MCF 10A (cell line): ENCODE results near the gene PTPRM. TPM values are rescaled to one million over a fixed set of nuclear protein-coding genes. Genes with fewer than 3 reads are reported as not detected.

Experiments used
- BruUV-seq: library from RNA; stranded (reverse); fragments of 400-500 nt; replicated peaks from 2 replicates; lab custom pipeline; 2021; lab: Mats Ljungman, UMichigan
- CTCF ChIA-PET: fragments of 300-600 bp; sonication (Branson Sonifier 250); formaldehyde crosslinking; extraction: SDS; loops from one replicate; lab custom pipeline; 2021; ENCODE audit warnings: antibody characterized with exemption, inconsistent platforms; lab: Yijun Ruan, JAX
- POLR2A ChIA-PET: fragments of 300-600, 350-650 bp; sonication (Branson Sonifier 250); formaldehyde crosslinking; extraction: SDS; loops from one replicate; lab custom pipeline; 2020; ENCODE audit warnings: antibody characterized with exemption, inconsistent platforms; lab: Yijun Ruan, JAX
- DNase-seq: peaks from one replicate; pipeline ENCODE4 v3.0.0-alpha.2; 2018; ENCODE audit not compliant: unreplicated experiment
- H3K27ac Mint-ChIP-seq: one replicate; pipeline ENCODE4 v1.8.0; 2022; ENCODE audit warnings: mild to moderate bottlenecking, low read depth, mixed read lengths; ENCODE audit not compliant: unreplicated experiment
- H3K27me3 Mint-ChIP-seq: one replicate; pipeline ENCODE4 v1.8.0; 2022; ENCODE audit warnings: mixed read lengths; ENCODE audit not compliant: insufficient read depth, unreplicated experiment
- H3K36me3 Mint-ChIP-seq: one replicate; pipeline ENCODE4 v1.8.0; 2022; ENCODE audit warnings: mild to moderate bottlenecking, moderate library complexity, mixed read lengths; ENCODE audit not compliant: insufficient read depth, unreplicated experiment
- H3K4me1 Mint-ChIP-seq: one replicate; pipeline ENCODE4 v1.8.0; 2022; ENCODE audit warnings: mixed read lengths; ENCODE audit not compliant: insufficient read depth, unreplicated experiment
- H3K4me3 Mint-ChIP-seq: one replicate; pipeline ENCODE4 v1.8.0; 2022; ENCODE audit warnings: mild to moderate bottlenecking, moderate library complexity, mixed read lengths; ENCODE audit not compliant: unreplicated experiment
- H3K9me3 Mint-ChIP-seq: one replicate; pipeline ENCODE4 v1.8.0; 2022; ENCODE audit warnings: mixed read lengths; ENCODE audit not compliant: unreplicated experiment
- CTCF ChIP-seq: fragments of 200-600 bp; IDR thresholded peaks from one replicate; pipeline ENCODE4 v1.8.0; 2022; ENCODE audit warnings: antibody characterized with exemption, mild to moderate bottlenecking; ENCODE audit not compliant: unreplicated experiment
- intact Hi-C: fragments of 100-400 bp; cut with micrococcal nuclease; formaldehyde crosslinking; loops from 2 replicates; pipeline ENCODE4 v1.14.1; 2022
- total RNA-seq: library from RNA; stranded (reverse); gene quantifications from 2 replicates; pipeline ENCODE4 v1.2.3, GENCODE V29; 2022

The PTPRM gene
- total RNA-seq, 1 experiment from 2014 or later, result 82.8 TPM

- DNase-seq, result no peak
- peak overlapping the region; percentile 71 for H3K27ac Mint-ChIP-seq
- H3K4me3 Mint-ChIP-seq, result no peak overlapping the region
- no peak for TF ChIP-seq CTCF
- no peaks in the 10 kb centered on the region for H3K9me3 Mint-ChIP-seq
- POLR2A ChIA-PET, result interaction anchor here (0.6 to 2.0 kb wide), 5 partner anchors 14 to 1197 kb away, joined by 3 to 7 read pairs (median 5); no protein-coding TSS in a partner anchor
- peaks cover 19% of the 10 kb centered on the region for H3K36me3 Mint-ChIP-seq
- CTCF ChIA-PET, result interaction anchor here (0.6 to 1.8 kb wide), 6 partner anchors 10 to 654 kb away, joined by 3 to 6 read pairs (median 4); no protein-coding TSS in a partner anchor
- H3K4me1 Mint-ChIP-seq, result peaks cover 42% of the 10 kb centered on the region
- intact Hi-C loops, result no loop called here
- H3K27me3 Mint-ChIP-seq, result no peaks in the 10 kb centered on the region
- no TSS peak for BruUV-seq
Measured at GRCh38 chr18:7927119-7927518, 360.0 kb downstream of the PTPRM start.

DNA sequence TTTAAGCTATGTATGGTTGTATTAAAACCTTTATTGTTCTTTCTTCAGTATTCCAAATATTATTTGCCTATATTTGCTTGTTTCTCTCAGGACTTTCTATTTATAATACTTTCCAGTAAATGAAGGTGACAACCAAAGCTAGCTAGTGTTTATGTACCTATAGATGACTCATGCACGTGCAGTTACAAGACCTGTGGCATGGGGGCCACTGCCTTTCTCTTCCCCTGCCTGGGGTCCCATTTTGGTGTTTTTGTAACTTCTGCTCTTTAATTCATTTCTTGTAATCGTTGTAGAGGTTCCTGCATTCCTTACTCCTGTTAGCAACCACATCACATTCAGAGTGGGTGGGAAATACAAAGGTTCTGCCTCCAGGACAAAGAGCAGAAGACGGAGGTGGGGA lies 364.6 kb downstream of the PTPRM start:
- no peaks in the 10 kb centered on the region for H3K9me3 Mint-ChIP-seq
- no peak for DNase-seq
- intact Hi-C loops, result no loop called here
- BruUV-seq, result no TSS peak
- TF ChIP-seq CTCF, result no peak
- CTCF ChIA-PET, result interaction anchor here (0.6 kb wide), 1 partner anchor 328 kb away, joined by 3 read pairs; no protein-coding TSS in a partner anchor
- peaks cover 18% of the 10 kb centered on the region for H3K36me3 Mint-ChIP-seq
- POLR2A ChIA-PET, result interaction anchor here (0.6 to 0.9 kb wide), 2 partner anchors 11 to 908 kb away, joined by 3 to 5 read pairs; no protein-coding TSS in a partner anchor
- peaks cover 15% of the 10 kb centered on the region for H3K4me1 Mint-ChIP-seq
- H3K4me3 Mint-ChIP-seq, result no peak overlapping the region
- peak overlapping the region; percentile 64 for H3K27ac Mint-ChIP-seq
- H3K27me3 Mint-ChIP-seq, result no peaks in the 10 kb centered on the region

DNA sequence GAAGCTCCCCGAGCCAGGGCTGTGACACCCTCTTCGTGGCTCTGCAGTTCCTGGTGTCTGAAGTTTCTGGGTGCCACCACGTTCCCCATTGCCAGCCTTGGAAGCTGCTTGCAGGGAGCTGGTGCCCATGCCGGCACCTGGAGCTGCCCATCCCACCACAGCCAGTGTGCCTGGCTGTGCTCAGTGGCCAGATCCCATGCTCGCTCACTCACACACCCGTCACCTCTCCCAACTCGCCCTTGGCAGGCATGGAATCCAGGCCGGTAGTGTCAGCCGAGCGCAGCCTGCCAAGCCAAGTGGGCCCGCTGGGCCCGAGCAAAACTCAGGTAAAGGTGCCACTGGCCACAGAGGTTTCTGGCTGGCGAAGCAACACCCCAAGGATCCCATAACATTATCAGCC lies 370.2 kb downstream of the PTPRM start:
- no TSS peak for BruUV-seq
- Mint-ChIP-seq H3K36me3 (peaks cover 7% of the 10 kb centered on the region), H3K27me3 (no peaks in the 10 kb centered on the region), H3K27ac (no peak overlapping the region), H3K4me3 (no peak overlapping the region), H3K4me1 (peaks cover 19% of the 10 kb centered on the region), H3K9me3 (no peaks in the 10 kb centered on the region)
- TF ChIP-seq CTCF, result no peak
- POLR2A ChIA-PET, result interaction anchor here (1.6 kb wide), 2 partner anchors 16 to 28 kb away, joined by 4 to 8 read pairs; no protein-coding TSS in a partner anchor
- DNase-seq, result no peak
- intact Hi-C loops, result no loop called here
- CTCF ChIA-PET, result no interaction called here

DNA sequence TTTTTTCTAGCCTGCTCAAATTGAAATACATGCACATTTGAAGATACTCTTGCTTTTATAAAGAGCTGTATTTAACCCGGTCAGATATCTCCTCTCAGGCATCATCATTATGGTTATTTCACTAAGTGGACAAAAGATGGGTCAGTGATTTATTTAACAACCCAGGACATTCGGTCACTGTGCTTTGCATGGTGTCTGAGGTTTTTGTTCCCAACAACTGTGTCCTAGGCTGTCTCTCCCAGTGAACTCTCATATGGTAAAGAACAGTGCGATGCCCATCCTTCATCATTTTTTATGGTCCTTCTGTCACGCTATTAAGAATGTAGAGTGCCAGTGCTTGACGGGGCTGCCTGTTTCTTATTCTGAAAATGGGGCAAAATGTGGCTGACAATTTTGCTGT lies 372.4 kb downstream of the PTPRM start:
- H3K36me3 Mint-ChIP-seq, result peaks cover 16% of the 10 kb centered on the region
- intact Hi-C loops, result no loop called here
- peaks cover 41% of the 10 kb centered on the region for H3K4me1 Mint-ChIP-seq
- ChIA-PET POLR2A (no interaction called here), CTCF (no interaction called here)
- no TSS peak for BruUV-seq
- no peaks in the 10 kb centered on the region for H3K27me3 Mint-ChIP-seq
- no peaks in the 10 kb centered on the region for H3K9me3 Mint-ChIP-seq
- peak overlapping the region; percentile 96 for H3K27ac Mint-ChIP-seq
- TF ChIP-seq CTCF, result no peak
- no peak for DNase-seq
- no peak overlapping the region for H3K4me3 Mint-ChIP-seq
